ENCODE measurements around the gene OCIAD1. TPM values are rescaled to one million over a fixed set of nuclear protein-coding genes. Genes with fewer than 3 reads are reported as not detected.

OCIAD1 gene
- total and polyA plus RNA-seq, 2 of the 13 experiments (the other 11 are each of a cell fraction or from before 2014, with no cell fraction given): 67.3 to 74.9 TPM

GRCh38 chr4:48830706-48831531, at the start of gene OCIAD1 (continued):
- TF ChIP-seq PRDM15 (CRISPR knock-in tag; IDR thresholded peaks at IDR 0.05) (no peak), ZNF563 (CRISPR knock-in tag; IDR thresholded peaks at IDR 0.05) (no peak), ZNF496 (CRISPR knock-in tag; IDR thresholded peaks at IDR 0.05; ENCODE audit: insufficient replicate concordance) (no peak), ZUFSP (CRISPR knock-in tag; IDR thresholded peaks at IDR 0.05; ENCODE audit: borderline replicate concordance) (no peak), MLLT10 (CRISPR knock-in tag; IDR thresholded peaks at IDR 0.05) (no peak), ZNF337 (CRISPR knock-in tag; IDR thresholded peaks at IDR 0.05; ENCODE audit: borderline replicate concordance, low read depth) (no peak), MLXIP (CRISPR knock-in tag; IDR thresholded peaks at IDR 0.05; ENCODE audit: borderline replicate concordance) (no peak), HES4 (CRISPR knock-in tag; IDR thresholded peaks at IDR 0.05; ENCODE audit: borderline replicate concordance) (no peak), HBP1 (CRISPR knock-in tag; IDR thresholded peaks at IDR 0.05; ENCODE audit: low read depth) (0 out of 2 replicates have a peak, but pooled peaks have one; percentile 29), ZNF687 (CRISPR knock-in tag; IDR thresholded peaks at IDR 0.05) (peak; percentile 81), ZNF468 (CRISPR knock-in tag; IDR thresholded peaks at IDR 0.05) (no peak), ZNF878 (CRISPR knock-in tag; IDR thresholded peaks at IDR 0.05) (no peak), GABPB1 (CRISPR knock-in tag; IDR thresholded peaks at IDR 0.05) (peak; percentile 94)
